DND-41 (cell line): ENCODE data around the gene MACROD2.

Experiments
- ATAC-seq: fragments of 200-7000 bp; cut with Tn5 transposase; 3 replicates; pipeline ENCODE4 v1.9.1; 2021; ENCODE audit warnings: low read depth; ENCODE audit not compliant: insufficient read depth
- DNase-seq: peaks from one replicate; pipeline ENCODE4 v3.0.0-alpha.2; 2020
- H2AFZ ChIP-seq: 2 replicates; pipeline ENCODE4 v1.6.0; 2012; ENCODE audit warnings: low read depth, low read length
- H3K27ac ChIP-seq: 2 replicates; pipeline ENCODE4 v1.5.1; 2012; ENCODE audit warnings: low read length, inconsistent platforms
- H3K27me3 ChIP-seq: fragments of 200-600 bp; sonication (generic); 2 replicates; pipeline ENCODE4 v1.6.0; 2012; ENCODE audit warnings: low read length, mild to moderate bottlenecking, inconsistent platforms; ENCODE audit not compliant: insufficient read depth, poor library complexity
- H3K36me3 ChIP-seq: 2 replicates; pipeline ENCODE4 v1.5.1; 2012; ENCODE audit warnings: low read length, inconsistent platforms; ENCODE audit not compliant: insufficient read depth
- H3K4me1 ChIP-seq: 2 replicates; pipeline ENCODE4 v1.5.1; 2012; ENCODE audit warnings: mild to moderate bottlenecking, low read length; ENCODE audit not compliant: insufficient read depth
- H3K4me2 ChIP-seq: 2 replicates; pipeline ENCODE4 v1.6.0; 2012; ENCODE audit warnings: mild to moderate bottlenecking, moderate library complexity, low read length, inconsistent platforms; ENCODE audit not compliant: insufficient read depth
- H3K4me3 ChIP-seq, 2 experiments: fragments of 200-600 bp in 1 of 2; shearing (Covaris generic) in 1 of 2; 2 replicates each; pipeline ENCODE4 v1.5.1; 2012 to 2016; ENCODE audit warnings: inconsistent platforms in 2 of 2, low read length in 2 of 2, mild to moderate bottlenecking in 2 of 2, low read depth in 1 of 2, moderate library complexity in 1 of 2
- H3K79me2 ChIP-seq: 2 replicates; pipeline ENCODE4 v1.6.0; 2012; ENCODE audit warnings: low read length, inconsistent platforms; ENCODE audit not compliant: insufficient read depth
- H3K9ac ChIP-seq: 2 replicates; pipeline ENCODE4 v1.6.0; 2012; ENCODE audit warnings: low read depth, mild to moderate bottlenecking, inconsistent platforms, low read length, moderate library complexity
- H3K9me3 ChIP-seq: 2 replicates; pipeline ENCODE4 v1.5.1; 2012; ENCODE audit warnings: low read length, moderate library complexity, mild to moderate bottlenecking, inconsistent platforms; ENCODE audit not compliant: insufficient read depth, severe bottlenecking
- H4K20me1 ChIP-seq: 2 replicates; pipeline ENCODE4 v1.6.0; 2012; ENCODE audit warnings: low read length; ENCODE audit not compliant: insufficient read depth
- CTCF ChIP-seq: IDR thresholded peaks from 2 replicates; pipeline ENCODE4 v1.5.1; 2012; ENCODE audit warnings: borderline replicate concordance, low read length, moderate library complexity, mild to moderate bottlenecking; ENCODE audit not compliant: poor library complexity, severe bottlenecking; ENCODE audit errors: extremely low read depth
- EZH2 ChIP-seq: IDR thresholded peaks from 3 replicates; pipeline ENCODE4 v1.6.1; 2012; ENCODE audit warnings: borderline replicate concordance, low read depth, mild to moderate bottlenecking, moderate library complexity, low read length, inconsistent platforms; ENCODE audit not compliant: severe bottlenecking

Gene MACROD2

GRCh38 chr20:15642676-15643075 is 1647.4 kb downstream of the MACROD2 start:
- Histone ChIP-seq H3K4me3 (no peak overlapping the region), H3K79me2 (no peaks in the 10 kb centered on the region), H3K9ac (no peak overlapping the region), H3K27me3 (no peaks in the 10 kb centered on the region), H3K9me3 (no peaks in the 10 kb centered on the region), H2AFZ (no peak overlapping the region), H3K27ac (no peak overlapping the region), H3K4me2 (no peak overlapping the region), H3K4me1 (no peaks in the 10 kb centered on the region), H3K36me3 (no peaks in the 10 kb centered on the region), H4K20me1 (no peaks in the 10 kb centered on the region)
- ATAC-seq: no peak
- no peak for TF ChIP-seq CTCF
- no peak for TF ChIP-seq EZH2
- DNase-seq: no peak

GRCh38 chr20:15643713-15644112 is 1648.4 kb downstream of the MACROD2 start:
- Histone ChIP-seq H2AFZ (no peak overlapping the region), H3K9me3 (no peaks in the 10 kb centered on the region), H3K4me1 (no peaks in the 10 kb centered on the region), H3K27ac (no peak overlapping the region), H3K9ac (no peak overlapping the region), H3K36me3 (no peaks in the 10 kb centered on the region), H3K79me2 (no peaks in the 10 kb centered on the region), H3K4me2 (no peak overlapping the region), H3K27me3 (no peaks in the 10 kb centered on the region), H4K20me1 (no peaks in the 10 kb centered on the region), H3K4me3 (no peak overlapping the region)
- TF ChIP-seq EZH2: no peak
- peak; percentile 46 for TF ChIP-seq CTCF
- DNase-seq: no peak
- ATAC-seq: no peak

- no peak overlapping the region for H3K9ac ChIP-seq
- H3K4me1 ChIP-seq: no peaks in the 10 kb centered on the region
- no peaks in the 10 kb centered on the region for H3K9me3 ChIP-seq
- TF ChIP-seq EZH2: no peak
- no peak for TF ChIP-seq CTCF
- H3K79me2 ChIP-seq: no peaks in the 10 kb centered on the region
- no peaks in the 10 kb centered on the region for H3K27me3 ChIP-seq
- DNase-seq: no peak
- ATAC-seq: no peak
- H3K36me3 ChIP-seq: no peaks in the 10 kb centered on the region
- no peak overlapping the region for H3K4me3 ChIP-seq
- H3K4me2 ChIP-seq: no peak overlapping the region
- no peaks in the 10 kb centered on the region for H4K20me1 ChIP-seq
- H3K27ac ChIP-seq: no peak overlapping the region
- H2AFZ ChIP-seq: no peak overlapping the region
These were observed 1650.5 kb downstream of the MACROD2 start for GRCh38 chr20:15645816-15646215.
